Mononuclear cell (primary cell): ENCODE results near the gene PDE4D. TPM values are rescaled to one million over a fixed set of nuclear protein-coding genes. Genes with fewer than 3 reads are reported as not detected.

Experiments
- H3K27me3 ChIP-seq: 2 replicates; pipeline ENCODE4 v1.6.0; 2011; ENCODE audit warnings: low read length, control low read depth; ENCODE audit not compliant: insufficient read depth
- H3K4me1 ChIP-seq: 2 replicates; pipeline ENCODE4 v1.5.1; 2011; ENCODE audit warnings: mild to moderate bottlenecking, low read length, control low read depth; ENCODE audit not compliant: insufficient read depth
- H3K4me3 ChIP-seq: 2 replicates; pipeline ENCODE4 v1.5.1; 2011; ENCODE audit warnings: mild to moderate bottlenecking, low read length, moderate library complexity
- H3K9me3 ChIP-seq: 2 replicates; pipeline ENCODE4 v1.5.1; 2011; ENCODE audit warnings: low read depth, mild to moderate bottlenecking, control low read depth, low read length
- total RNA-seq: library from RNA; depleted of rRNA; stranded (reverse); fragments of >200 nt; gene quantifications from one replicate; pipeline ENCODE4 v1.2.3, GENCODE V29; 2012

Gene PDE4D
- total RNA-seq, 1 donor: 171 TPM

- Histone ChIP-seq H3K9me3 (no peaks in the 10 kb centered on the region), H3K27me3 (peaks cover 9% of the 10 kb centered on the region), H3K4me1 (peaks cover 13% of the 10 kb centered on the region), H3K4me3 (peak overlapping the region; percentile 23)
Measured at GRCh38 chr5:59275170-59275509, 618.4 kb downstream of the PDE4D start.

GRCh38 chr5:59274106-59274636 is 619.4 kb downstream of the PDE4D start:
- Histone ChIP-seq H3K27me3 (peaks cover 9% of the 10 kb centered on the region), H3K4me1 (peaks cover 13% of the 10 kb centered on the region), H3K9me3 (no peaks in the 10 kb centered on the region), H3K4me3 (no peak overlapping the region)

- H3K9me3 ChIP-seq: no peaks in the 10 kb centered on the region
Measured at GRCh38 chr5:59272809-59273427, 620.6 kb downstream of the PDE4D start.

GRCh38 chr5:59268756-59269415 is 624.6 kb downstream of the PDE4D start:
- no peak overlapping the region for H3K4me3 ChIP-seq
- no peaks in the 10 kb centered on the region for H3K9me3 ChIP-seq

More at GRCh38 chr5:59272809-59273427, 620.6 kb downstream of the PDE4D start:
- H3K27me3 ChIP-seq: peaks cover 9% of the 10 kb centered on the region
- no peak overlapping the region for H3K4me3 ChIP-seq
- H3K4me1 ChIP-seq: peaks cover 13% of the 10 kb centered on the region

GRCh38 chr5:59267033-59267432 is 626.5 kb downstream of the PDE4D start:
- H3K4me3 ChIP-seq: no peak overlapping the region

More at GRCh38 chr5:59268756-59269415, 624.6 kb downstream of the PDE4D start:
- H3K4me1 ChIP-seq: no peaks in the 10 kb centered on the region
- H3K27me3 ChIP-seq: no peaks in the 10 kb centered on the region

GRCh38 chr5:59266410-59266809 is 627.1 kb downstream of the PDE4D start:
- Histone ChIP-seq H3K4me1 (no peaks in the 10 kb centered on the region), H3K9me3 (no peaks in the 10 kb centered on the region), H3K4me3 (no peak overlapping the region), H3K27me3 (no peaks in the 10 kb centered on the region)

More at GRCh38 chr5:59267033-59267432, 626.5 kb downstream of the PDE4D start:
- H3K27me3 ChIP-seq: no peaks in the 10 kb centered on the region
- H3K4me1 ChIP-seq: no peaks in the 10 kb centered on the region
- H3K9me3 ChIP-seq: no peaks in the 10 kb centered on the region

GRCh38 chr5:59264639-59265245 is 628.8 kb downstream of the PDE4D start:
- H3K27me3 ChIP-seq: no peaks in the 10 kb centered on the region
- H3K4me3 ChIP-seq: no peak overlapping the region
- no peaks in the 10 kb centered on the region for H3K9me3 ChIP-seq
- no peaks in the 10 kb centered on the region for H3K4me1 ChIP-seq

GRCh38 chr5:59264013-59264412 is 629.5 kb downstream of the PDE4D start:
- Histone ChIP-seq H3K9me3 (no peaks in the 10 kb centered on the region), H3K27me3 (no peaks in the 10 kb centered on the region)

GRCh38 chr5:59261969-59262368 is 631.6 kb downstream of the PDE4D start:
- H3K4me1 ChIP-seq: no peaks in the 10 kb centered on the region
- H3K27me3 ChIP-seq: no peaks in the 10 kb centered on the region
- no peak overlapping the region for H3K4me3 ChIP-seq
- no peaks in the 10 kb centered on the region for H3K9me3 ChIP-seq

More at GRCh38 chr5:59264013-59264412, 629.5 kb downstream of the PDE4D start:
- Histone ChIP-seq H3K4me1 (no peaks in the 10 kb centered on the region), H3K4me3 (no peak overlapping the region)

GRCh38 chr5:59260973-59261372 is 632.6 kb downstream of the PDE4D start:
- Histone ChIP-seq H3K4me3 (no peak overlapping the region), H3K27me3 (no peaks in the 10 kb centered on the region), H3K4me1 (no peaks in the 10 kb centered on the region), H3K9me3 (no peaks in the 10 kb centered on the region)

GRCh38 chr5:59260200-59260599 is 633.3 kb downstream of the PDE4D start:
- no peaks in the 10 kb centered on the region for H3K4me1 ChIP-seq
- no peak overlapping the region for H3K4me3 ChIP-seq
- no peaks in the 10 kb centered on the region for H3K27me3 ChIP-seq
- H3K9me3 ChIP-seq: no peaks in the 10 kb centered on the region

- Histone ChIP-seq H3K27me3 (no peaks in the 10 kb centered on the region), H3K9me3 (no peaks in the 10 kb centered on the region), H3K4me1 (no peaks in the 10 kb centered on the region), H3K4me3 (no peak overlapping the region)
Measured at GRCh38 chr5:59259237-59259636, 634.3 kb downstream of the PDE4D start.

- no peak overlapping the region for H3K4me3 ChIP-seq
- no peaks in the 10 kb centered on the region for H3K4me1 ChIP-seq
- H3K27me3 ChIP-seq: no peaks in the 10 kb centered on the region
- H3K9me3 ChIP-seq: no peaks in the 10 kb centered on the region
Measured at GRCh38 chr5:59257488-59258400, 635.8 kb downstream of the PDE4D start.

- no peaks in the 10 kb centered on the region for H3K4me1 ChIP-seq
- no peak overlapping the region for H3K4me3 ChIP-seq
- no peaks in the 10 kb centered on the region for H3K27me3 ChIP-seq
- no peaks in the 10 kb centered on the region for H3K9me3 ChIP-seq
Measured at GRCh38 chr5:59256331-59256730, 637.2 kb downstream of the PDE4D start.
